PC-3 (cell line): ENCODE results near the gene PLXND1.

ENCODE experiments used
- CTCF ChIP-seq: fragments of 300-600 bp; sonication (generic); conservative IDR thresholded peaks from 2 replicates; pipeline ENCODE4 v1.5.1; 2017; ENCODE audit warnings: antibody characterized with exemption, low read depth, mild to moderate bottlenecking, low read length
- EZH2 ChIP-seq: fragments of 300-600 bp; sonication (generic); IDR thresholded peaks from one replicate; pipeline ENCODE4 v1.6.1; 2017; ENCODE audit warnings: antibody characterized with exemption, mild to moderate bottlenecking, low read length; ENCODE audit not compliant: unreplicated experiment

GRCh38 chr3:129587566-129588210 is 18.8 kb downstream of the PLXND1 start:
- TF ChIP-seq EZH2 (no peak), CTCF (no peak)
